Caco-2 (cell line): ENCODE data around the gene NEDD4. TPM values are rescaled to one million over a fixed set of nuclear protein-coding genes. Genes with fewer than 3 reads are reported as not detected.
"Not testable (repeated sequence)": the region's sequence is repeated elsewhere in the genome, so short reads cannot be mapped to it uniquely, and the experiment has no call there.

Source experiments
- BruUV-seq: library from RNA; stranded (reverse); fragments of 400-500 nt; replicated peaks from 2 replicates; lab custom pipeline; 2021; lab: Mats Ljungman, UMichigan
- CTCF ChIA-PET: fragments of 300-600 bp; sonication (Branson Sonifier 250); formaldehyde crosslinking; loops from one replicate; lab custom pipeline; 2022; ENCODE audit warnings: antibody characterized with exemption; lab: Charles Lee
- POLR2A ChIA-PET: fragments of 300-600 bp; sonication (Branson Sonifier 250); formaldehyde crosslinking; loops from one replicate; lab custom pipeline; 2022; ENCODE audit warnings: antibody characterized with exemption; lab: Charles Lee
- DNase-seq, 2 experiments: peaks; one replicate each; pipeline versions ENCODE4 v3.0.0 to v3.0.0-alpha.2; 2020 to 2022
- H3K27me3 ChIP-seq: replicated peaks from 2 replicates; pipeline ENCODE4 v1.6.0; 2011; ENCODE audit warnings: low read length; ENCODE audit not compliant: control insufficient read depth, insufficient read depth
- H3K36me3 ChIP-seq: 2 replicates; pipeline ENCODE4 v1.5.1; 2011; ENCODE audit warnings: low read length; ENCODE audit not compliant: control insufficient read depth, insufficient read depth
- H3K4me1 ChIP-seq: fragments of 250-450 bp; sonication (Bioruptor Pico); 2 replicates; pipeline ENCODE4 v1.5.1; 2020; ENCODE audit warnings: mild to moderate bottlenecking
- H3K4me3 ChIP-seq: 2 replicates; pipeline ENCODE4 v1.5.1; 2011; ENCODE audit warnings: low read depth, mild to moderate bottlenecking, control low read depth, low read length
- H3K9me3 ChIP-seq: fragments of 250-450 bp; sonication (Bioruptor Pico); 2 replicates; pipeline ENCODE4 v1.5.1; 2020; ENCODE audit warnings: mild to moderate bottlenecking, moderate library complexity
- H3K27ac Mint-ChIP-seq: one replicate; pipeline ENCODE4 v1.8.0; 2022; ENCODE audit warnings: mixed read lengths; ENCODE audit not compliant: unreplicated experiment
- H3K27me3 Mint-ChIP-seq: one replicate; pipeline ENCODE4 v1.8.0; 2022; ENCODE audit warnings: mixed read lengths; ENCODE audit not compliant: insufficient read depth, unreplicated experiment
- H3K36me3 Mint-ChIP-seq: one replicate; pipeline ENCODE4 v1.8.0; 2022; ENCODE audit warnings: mild to moderate bottlenecking, mixed read lengths; ENCODE audit not compliant: insufficient read depth, unreplicated experiment
- H3K4me1 Mint-ChIP-seq: one replicate; pipeline ENCODE4 v1.8.0; 2022; ENCODE audit warnings: low read depth, mixed read lengths; ENCODE audit not compliant: unreplicated experiment
- H3K4me3 Mint-ChIP-seq: one replicate; pipeline ENCODE4 v1.8.0; 2022; ENCODE audit warnings: mild to moderate bottlenecking, moderate library complexity, mixed read lengths; ENCODE audit not compliant: unreplicated experiment
- H3K9me3 Mint-ChIP-seq: one replicate; pipeline ENCODE4 v1.8.0; 2022; ENCODE audit warnings: mixed read lengths; ENCODE audit not compliant: unreplicated experiment
- intact Hi-C: fragments of 100-400 bp; cut with micrococcal nuclease; formaldehyde crosslinking; loops from one replicate; pipeline ENCODE4 v1.10.0; 2022; ENCODE audit not compliant: unreplicated experiment
- total RNA-seq: library from RNA; stranded (reverse); gene quantifications from 2 replicates; pipeline ENCODE4 v1.2.3, GENCODE V29; 2022
- TF ChIP-seq, protein P1 (sequence below), 2 experiments: fragments of 200-600 bp in 1 of 2; IDR thresholded peaks; 1 replicate in 1 of 2; 2 replicates in 1 of 2; pipeline versions ENCODE4 v1.5.1 to v1.8.0; 2011 to 2022; ENCODE audit warnings: antibody characterized with exemption in 1 of 2, control low read depth in 1 of 2, inconsistent platforms in 1 of 2, low read depth in 1 of 2, low read length in 1 of 2, mild to moderate bottlenecking in 1 of 2, moderate library complexity in 1 of 2; ENCODE audit not compliant: insufficient read depth in 1 of 2, severe bottlenecking in 1 of 2, unreplicated experiment in 1 of 2

The NEDD4 gene
- total RNA-seq, 1 experiment from 2014 or later: 33.9 TPM

GRCh38 chr15:55872471-55872870 is 120.9 kb downstream of the NEDD4 start:
- no peak overlapping the region for H3K4me3 Mint-ChIP-seq
- CTCF ChIA-PET: interaction anchor here (1.2 kb wide), 1 partner anchor 25 kb away, joined by 3 read pairs; no protein-coding TSS in a partner anchor
- no peaks in the 10 kb centered on the region for H3K9me3 ChIP-seq
- POLR2A ChIA-PET: no interaction called here
- H3K9me3 Mint-ChIP-seq: no peaks in the 10 kb centered on the region
- intact Hi-C loops: no loop called here
- no TSS peak for BruUV-seq
- DNase-seq: no peak
- H3K36me3 Mint-ChIP-seq: no peaks in the 10 kb centered on the region
- H3K27ac Mint-ChIP-seq: no peak overlapping the region
- no peaks in the 10 kb centered on the region for H3K27me3 ChIP-seq
- H3K4me3 ChIP-seq: no peak overlapping the region
- H3K36me3 ChIP-seq: no peaks in the 10 kb centered on the region
- H3K27me3 Mint-ChIP-seq: no peaks in the 10 kb centered on the region
- TF ChIP-seq, protein P1, sequence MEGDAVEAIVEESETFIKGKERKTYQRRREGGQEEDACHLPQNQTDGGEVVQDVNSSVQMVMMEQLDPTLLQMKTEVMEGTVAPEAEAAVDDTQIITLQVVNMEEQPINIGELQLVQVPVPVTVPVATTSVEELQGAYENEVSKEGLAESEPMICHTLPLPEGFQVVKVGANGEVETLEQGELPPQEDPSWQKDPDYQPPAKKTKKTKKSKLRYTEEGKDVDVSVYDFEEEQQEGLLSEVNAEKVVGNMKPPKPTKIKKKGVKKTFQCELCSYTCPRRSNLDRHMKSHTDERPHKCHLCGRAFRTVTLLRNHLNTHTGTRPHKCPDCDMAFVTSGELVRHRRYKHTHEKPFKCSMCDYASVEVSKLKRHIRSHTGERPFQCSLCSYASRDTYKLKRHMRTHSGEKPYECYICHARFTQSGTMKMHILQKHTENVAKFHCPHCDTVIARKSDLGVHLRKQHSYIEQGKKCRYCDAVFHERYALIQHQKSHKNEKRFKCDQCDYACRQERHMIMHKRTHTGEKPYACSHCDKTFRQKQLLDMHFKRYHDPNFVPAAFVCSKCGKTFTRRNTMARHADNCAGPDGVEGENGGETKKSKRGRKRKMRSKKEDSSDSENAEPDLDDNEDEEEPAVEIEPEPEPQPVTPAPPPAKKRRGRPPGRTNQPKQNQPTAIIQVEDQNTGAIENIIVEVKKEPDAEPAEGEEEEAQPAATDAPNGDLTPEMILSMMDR (IDR thresholded peaks at IDR 0.05; ENCODE audit: insufficient read depth in 1 of 2, low read depth in 1 of 2, low read length in 1 of 2, severe bottlenecking in 1 of 2, unreplicated experiment in 1 of 2): no peak
- peaks cover 25% of the 10 kb centered on the region for H3K4me1 Mint-ChIP-seq
- H3K4me1 ChIP-seq: peaks cover 16% of the 10 kb centered on the region

- Mint-ChIP-seq H3K4me3 (no peak overlapping the region), H3K27ac (no peak overlapping the region), H3K9me3 (no peaks in the 10 kb centered on the region), H3K4me1 (peaks cover 25% of the 10 kb centered on the region), H3K36me3 (peaks cover 6% of the 10 kb centered on the region), H3K27me3 (no peaks in the 10 kb centered on the region)
- Histone ChIP-seq H3K4me1 (peaks cover 16% of the 10 kb centered on the region), H3K9me3 (no peaks in the 10 kb centered on the region), H3K4me3 (no peak overlapping the region), H3K36me3 (no peaks in the 10 kb centered on the region), H3K27me3 (no peaks in the 10 kb centered on the region)
- intact Hi-C loops: no loop called here
- no TSS peak for BruUV-seq
- ChIA-PET POLR2A (no interaction called here), CTCF (no interaction called here)
- TF ChIP-seq, protein P1 (IDR thresholded peaks at IDR 0.05; ENCODE audit: insufficient read depth in 1 of 2, low read depth in 1 of 2, low read length in 1 of 2, severe bottlenecking in 1 of 2, unreplicated experiment in 1 of 2): no peak
- no peak for DNase-seq
These were observed 123.8 kb downstream of the NEDD4 start for GRCh38 chr15:55869660-55870059.

- no peaks in the 10 kb centered on the region for H3K27me3 ChIP-seq
- Mint-ChIP-seq H3K36me3 (peaks cover 6% of the 10 kb centered on the region), H3K4me1 (peaks cover 25% of the 10 kb centered on the region), H3K9me3 (no peaks in the 10 kb centered on the region), H3K27me3 (no peaks in the 10 kb centered on the region), H3K4me3 (no peak overlapping the region), H3K27ac (no peak overlapping the region)
- no TSS peak for BruUV-seq
- peaks cover 14% of the 10 kb centered on the region for H3K4me1 ChIP-seq
- intact Hi-C loops: no loop called here
- no peaks in the 10 kb centered on the region for H3K9me3 ChIP-seq
- DNase-seq: no peak
- POLR2A ChIA-PET: no interaction called here
- CTCF ChIA-PET: no interaction called here
- TF ChIP-seq, protein P1 (IDR thresholded peaks at IDR 0.05; ENCODE audit: insufficient read depth in 1 of 2, low read depth in 1 of 2, low read length in 1 of 2, severe bottlenecking in 1 of 2, unreplicated experiment in 1 of 2): no peak
- no peaks in the 10 kb centered on the region for H3K36me3 ChIP-seq
- H3K4me3 ChIP-seq: no peak overlapping the region
These were observed 124.7 kb downstream of the NEDD4 start for GRCh38 chr15:55868707-55869106.

DNA sequence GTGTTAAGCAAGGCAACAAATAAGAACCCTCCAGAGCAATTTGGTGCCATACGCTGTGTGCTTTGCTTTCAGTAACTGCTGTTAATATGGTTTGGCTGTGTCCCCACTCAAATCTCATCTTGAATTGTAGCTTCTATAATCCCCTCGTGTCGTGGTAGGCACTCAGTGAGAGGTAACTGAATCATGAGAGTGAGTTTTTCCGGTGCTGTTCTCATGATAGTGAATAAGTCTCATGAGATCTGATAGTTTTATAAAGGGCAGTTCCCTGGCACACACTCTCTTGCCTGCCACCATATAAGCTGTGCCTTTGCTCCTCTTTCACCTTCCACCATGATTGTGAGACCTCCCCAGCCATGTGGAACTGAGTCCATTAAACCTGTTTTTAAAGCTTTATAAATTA is 125.1 kb downstream of the NEDD4 start:
- H3K27me3 ChIP-seq, H3K27me3 Mint-ChIP-seq, H3K27ac Mint-ChIP-seq, intact Hi-C loops, POLR2A ChIA-PET, DNase-seq, H3K9me3 Mint-ChIP-seq, H3K4me1 ChIP-seq, H3K36me3 ChIP-seq, CTCF ChIA-PET, H3K9me3 ChIP-seq, H3K36me3 Mint-ChIP-seq, H3K4me3 ChIP-seq, H3K4me3 Mint-ChIP-seq, BruUV-seq: not testable (repeated sequence)
- H3K4me1 Mint-ChIP-seq: peaks cover 21% of the 10 kb centered on the region
